Germinal center (tissue), 1 donor: Measurements from ENCODE around the gene SLC47A2.

Experiments
- DNase-seq: peaks from one replicate; pipeline ENCODE4 v3.0.0; 2012; ENCODE audit warnings: mixed read lengths, low spot score

SLC47A2 gene

DNA sequence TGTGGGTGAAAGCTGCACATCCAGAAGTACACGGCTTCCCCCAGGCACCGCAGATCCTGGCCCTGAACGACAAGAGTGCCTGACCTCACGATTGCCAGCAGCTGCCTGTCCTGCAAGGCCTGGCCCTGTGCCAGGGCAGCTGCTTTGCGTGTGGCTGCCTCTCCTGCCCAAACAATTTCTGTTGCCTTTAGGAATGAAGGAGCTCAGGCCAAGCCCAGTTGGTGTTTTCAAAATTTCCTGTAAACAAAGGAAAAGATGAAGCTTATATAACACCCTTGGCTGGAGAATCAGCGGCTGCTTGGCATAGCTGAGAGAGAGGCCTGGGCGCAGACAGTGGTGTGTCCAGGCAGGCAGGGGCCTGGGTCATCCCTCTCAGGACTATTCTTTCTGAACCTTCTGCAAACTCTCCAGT lies 11.7 kb upstream of the SLC47A2 start:
- DNase-seq = no peak

DNA sequence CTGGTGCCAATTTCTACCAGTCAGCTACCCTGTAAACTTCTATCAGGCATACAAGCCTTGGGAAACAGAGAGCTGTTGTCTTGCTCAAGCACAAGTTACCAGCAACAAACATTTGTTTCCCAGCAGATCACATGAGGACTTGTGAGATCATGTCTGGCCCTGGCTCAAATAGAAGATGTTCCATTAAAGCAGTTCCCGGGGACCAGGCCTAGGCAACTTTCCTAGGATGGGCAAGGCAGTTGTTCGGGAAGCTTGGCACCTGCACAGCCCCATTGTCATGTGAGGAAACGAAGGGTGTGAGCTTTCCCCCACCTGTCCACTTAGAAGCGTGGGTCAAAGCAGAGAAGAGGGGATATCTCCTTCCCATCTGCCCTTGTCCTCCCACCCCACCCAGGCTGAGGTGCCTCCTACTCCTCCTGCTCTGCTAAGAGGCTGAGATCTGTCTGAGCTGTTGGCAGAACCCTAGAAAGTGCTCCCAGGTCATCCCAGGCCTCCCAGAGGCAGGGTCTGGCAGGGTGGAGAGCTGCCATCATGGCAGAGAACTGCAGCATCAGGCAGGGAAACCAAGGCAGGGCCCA lies 11.2 kb upstream of the SLC47A2 start:
- DNase-seq = no peak

DNA sequence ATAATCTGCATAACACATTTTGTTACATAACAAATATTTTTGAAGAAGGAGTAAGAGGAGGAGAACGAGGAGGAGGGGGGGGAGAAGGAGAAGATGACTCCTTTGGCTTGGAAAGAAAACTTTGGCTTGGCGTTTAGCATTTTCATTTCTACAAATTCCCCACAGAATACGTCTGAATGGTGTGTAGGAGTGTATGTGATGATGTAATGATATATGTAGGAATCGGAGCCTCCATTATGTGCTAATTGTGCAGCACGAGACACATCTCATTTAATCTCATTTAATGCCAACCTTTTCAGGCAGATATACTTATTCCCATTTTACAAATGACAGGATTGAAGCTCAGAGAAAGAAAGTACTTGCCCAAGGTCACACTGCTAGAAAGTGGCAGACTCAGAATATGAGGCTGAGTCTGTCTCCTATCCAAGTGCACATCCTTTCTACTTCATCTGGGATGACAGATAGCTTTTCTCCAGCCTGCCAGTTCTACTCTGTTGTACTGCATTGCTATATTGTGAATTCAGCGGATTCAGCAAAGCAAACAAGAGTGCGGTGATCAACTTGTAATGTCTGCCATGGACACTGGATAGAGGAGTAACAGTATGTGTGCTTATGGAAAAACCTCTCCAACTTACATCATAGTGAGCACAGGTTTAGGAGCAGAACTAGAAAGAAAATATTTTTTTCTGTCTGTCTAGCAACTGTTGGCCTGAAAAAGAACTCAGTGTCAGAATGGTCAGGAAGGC lies 10.4 kb upstream of the SLC47A2 start:
- no peak for DNase-seq

DNA sequence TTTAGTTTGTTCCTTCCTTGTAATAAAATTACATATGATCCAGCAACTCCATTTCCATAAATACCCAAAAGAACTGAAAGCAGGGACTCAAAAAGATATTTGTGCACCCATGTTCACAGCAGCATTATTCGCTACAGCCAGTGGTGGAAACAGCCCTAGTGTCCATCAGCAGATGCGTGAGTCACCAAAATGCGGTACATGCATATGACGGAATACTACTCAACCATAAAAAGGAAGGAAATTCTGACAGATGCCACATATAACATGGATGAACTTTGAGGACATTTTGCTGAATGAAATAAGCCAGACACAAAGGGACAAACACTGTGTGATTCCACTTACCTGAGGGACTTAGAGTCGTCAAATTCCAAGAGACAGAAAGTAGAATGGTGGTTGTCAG lies 9.1 kb upstream of the SLC47A2 start:
- no peak for DNase-seq

DNA sequence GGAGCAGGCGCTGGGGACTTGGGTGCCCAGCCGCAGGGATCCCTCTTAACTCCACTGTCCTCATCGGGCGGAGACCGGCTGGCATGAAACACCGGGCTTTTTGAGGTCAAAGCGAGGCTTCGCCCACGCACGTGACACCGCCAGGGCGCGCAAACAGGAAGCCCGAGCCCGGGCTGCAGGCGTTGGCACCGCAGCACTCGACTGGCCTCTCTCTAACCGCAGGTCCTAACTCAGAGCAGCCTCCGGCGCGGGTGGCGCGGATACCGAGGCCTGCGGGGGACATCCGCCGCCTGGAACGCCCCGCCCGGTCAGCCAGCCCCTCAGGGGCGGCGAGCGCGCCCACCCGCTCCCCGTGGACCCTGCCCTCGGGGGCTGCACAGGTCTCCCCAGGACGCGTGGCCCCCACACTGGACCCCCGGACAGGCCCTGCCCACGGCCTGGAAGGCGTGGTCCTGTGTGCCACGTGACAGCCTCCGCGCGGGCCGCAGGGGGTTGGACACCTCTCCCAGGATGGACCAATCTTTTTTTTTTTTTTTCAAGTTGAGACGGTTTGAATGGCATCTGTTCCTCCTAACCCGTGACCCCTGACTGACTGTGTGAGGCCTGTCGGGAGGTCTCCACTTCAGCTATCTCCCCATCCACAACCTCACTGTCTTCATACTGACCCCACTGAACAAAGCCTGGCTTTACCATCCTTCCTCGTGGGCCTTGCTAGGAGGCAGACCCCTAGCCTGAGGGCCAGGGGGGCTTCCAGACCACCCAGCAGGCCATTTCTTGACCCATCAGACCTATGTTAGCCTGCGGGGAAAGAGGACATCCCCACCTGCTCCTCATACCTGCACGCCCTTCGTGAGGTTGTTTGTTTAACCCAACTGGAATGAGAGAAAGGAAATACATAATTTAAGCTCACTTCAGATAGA lies 8.4 kb upstream of the SLC47A2 start:
- peak; percentile 36 for DNase-seq

DNA sequence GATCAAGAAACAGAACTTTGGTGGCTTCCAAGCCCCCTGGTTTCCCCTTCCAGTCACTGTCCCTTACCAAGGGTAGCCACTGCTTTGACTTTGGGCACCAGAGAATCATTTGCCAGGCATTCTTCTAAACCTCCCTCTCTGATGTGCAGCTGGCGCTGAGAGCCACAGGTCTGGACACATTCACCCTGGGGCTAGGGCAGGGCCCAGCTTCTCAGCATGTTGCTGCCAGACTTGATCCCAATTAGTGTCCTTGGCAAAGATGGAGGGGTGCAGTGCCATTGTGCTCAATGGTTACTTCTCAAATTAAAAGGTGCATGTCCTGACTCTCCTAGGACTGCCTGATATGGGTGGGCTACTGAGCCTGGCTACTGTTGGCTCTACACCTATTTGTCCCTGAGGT lies 7.6 kb upstream of the SLC47A2 start:
- DNase-seq = no peak

DNA sequence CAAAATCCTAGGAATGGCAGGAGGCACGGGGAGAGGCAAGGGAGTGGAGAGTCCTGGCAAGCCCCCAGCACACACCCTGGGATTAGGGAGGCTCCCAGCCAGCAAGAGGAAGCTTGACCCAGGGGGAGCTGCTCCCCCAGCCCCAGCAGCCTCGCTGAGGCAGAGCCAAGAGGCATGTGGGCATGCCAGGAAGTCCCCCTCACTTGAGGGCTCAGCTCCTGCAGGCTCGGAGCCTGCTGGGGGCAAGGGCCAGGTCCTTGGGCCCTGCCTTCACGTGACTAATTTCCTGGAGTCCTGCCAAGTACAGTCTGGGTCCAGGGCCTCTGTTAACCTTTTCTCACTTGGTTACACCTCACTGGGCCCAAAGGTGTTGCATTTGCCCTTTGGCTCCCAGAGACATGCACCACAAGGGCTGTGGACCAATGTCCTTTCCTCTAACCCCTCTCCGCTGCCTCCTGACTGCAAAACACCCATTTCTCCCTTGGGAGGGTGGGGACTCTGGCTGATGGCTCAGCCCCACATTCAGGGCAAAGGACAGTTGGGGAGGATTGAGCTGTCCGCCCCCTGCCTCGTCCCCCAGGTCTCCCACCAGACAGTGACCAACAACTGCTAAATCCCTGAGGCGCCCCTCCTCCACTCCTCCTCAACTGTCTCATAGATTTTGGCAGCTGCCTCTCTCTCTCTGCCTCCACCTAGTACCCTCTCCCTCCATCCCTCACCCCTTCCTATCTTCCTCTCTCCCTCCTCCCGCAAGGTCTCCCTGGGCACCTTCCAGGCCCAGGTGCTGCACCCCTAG lies 4.4 kb upstream of the SLC47A2 start:
- DNase-seq = no peak

DNA sequence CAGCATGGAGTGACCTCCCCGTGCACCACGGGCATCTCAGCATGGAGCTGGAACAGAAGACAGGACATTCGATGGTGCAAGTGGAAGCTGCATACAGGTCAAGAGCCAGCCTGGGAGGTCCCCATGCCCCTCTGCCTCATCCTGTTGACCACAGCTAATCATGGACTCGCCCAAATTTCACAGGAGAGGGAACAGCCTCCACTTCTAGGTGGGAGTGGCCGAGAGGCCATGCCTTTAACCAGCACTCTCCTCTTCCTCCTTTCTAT lies 3.8 kb upstream of the SLC47A2 start:
- DNase-seq = no peak

DNA sequence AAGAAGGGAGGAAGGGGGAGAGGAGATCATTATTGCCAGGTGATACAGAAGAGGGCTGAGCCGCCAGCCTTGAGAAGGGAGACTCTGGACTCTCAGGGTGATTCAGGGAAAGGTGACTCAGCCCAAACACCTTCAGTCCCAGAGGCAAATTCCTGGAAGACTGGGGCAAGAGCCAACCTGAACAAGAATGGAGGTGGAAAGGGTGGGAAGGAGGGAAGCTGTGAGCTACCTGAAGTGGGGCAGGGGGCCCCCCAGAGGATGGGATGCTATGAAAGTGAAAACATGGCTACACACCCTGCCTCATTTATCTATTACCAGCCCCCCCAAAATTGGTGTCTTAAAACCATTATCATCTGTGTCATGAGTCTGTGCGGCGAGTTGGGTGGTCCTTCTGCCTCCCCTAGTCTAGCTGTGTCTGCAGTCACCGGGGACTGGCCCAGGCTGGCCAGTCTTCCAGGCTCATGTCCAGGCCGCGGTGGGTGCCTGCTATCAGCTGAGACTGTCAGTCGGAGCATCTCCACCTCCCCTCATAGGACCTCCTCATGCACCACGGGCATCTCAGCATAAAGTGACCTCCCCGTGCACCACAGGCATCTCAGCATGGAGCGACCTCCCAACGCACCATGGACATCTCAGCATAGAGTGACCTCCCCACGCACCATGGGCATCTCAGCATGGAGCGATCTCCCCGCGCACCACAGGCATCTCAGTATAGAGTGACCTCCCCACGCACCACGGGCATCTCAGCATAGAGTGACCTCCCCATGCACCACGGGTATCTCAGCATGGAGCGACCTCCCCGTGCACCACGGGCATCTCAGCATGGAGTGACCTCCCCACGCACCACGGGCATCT lies 3.2 kb upstream of the SLC47A2 start:
- no peak for DNase-seq

DNA sequence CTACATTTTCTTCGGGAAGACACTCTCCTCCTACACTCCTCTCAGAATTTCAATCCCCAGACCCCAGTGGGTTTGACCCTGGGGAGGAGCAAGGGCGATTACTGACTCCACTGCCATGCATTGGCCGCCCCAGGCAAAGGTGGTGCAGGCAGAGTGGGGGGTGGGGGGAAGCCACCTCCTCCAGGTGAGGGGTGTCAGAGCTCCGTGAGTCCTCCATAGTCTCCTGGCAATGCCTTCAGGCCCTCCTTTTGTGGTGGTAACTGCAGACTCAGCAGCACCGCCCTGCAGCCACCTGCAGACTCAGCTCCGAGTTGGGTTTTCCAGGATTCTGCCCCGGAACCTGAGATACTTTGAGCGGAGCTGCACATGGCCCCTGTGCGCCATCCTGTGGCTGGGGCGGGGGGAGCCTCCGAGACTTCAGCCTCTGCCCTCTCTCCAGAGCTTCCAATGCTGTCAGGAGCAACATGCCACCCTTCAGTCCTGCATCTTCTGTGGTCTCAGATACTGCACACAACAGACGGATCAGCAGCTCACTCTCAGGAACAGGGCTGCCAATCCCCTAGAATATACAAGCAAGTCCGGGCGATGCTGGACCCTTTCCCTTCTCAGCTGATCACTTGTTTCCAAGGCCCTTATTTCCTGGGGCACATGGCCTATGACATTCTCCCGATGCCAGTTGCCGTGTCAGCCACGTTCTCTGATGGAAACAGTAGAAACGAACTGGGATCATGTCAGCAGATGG lies 2.4 kb upstream of the SLC47A2 start:
- DNase-seq = no peak

DNA sequence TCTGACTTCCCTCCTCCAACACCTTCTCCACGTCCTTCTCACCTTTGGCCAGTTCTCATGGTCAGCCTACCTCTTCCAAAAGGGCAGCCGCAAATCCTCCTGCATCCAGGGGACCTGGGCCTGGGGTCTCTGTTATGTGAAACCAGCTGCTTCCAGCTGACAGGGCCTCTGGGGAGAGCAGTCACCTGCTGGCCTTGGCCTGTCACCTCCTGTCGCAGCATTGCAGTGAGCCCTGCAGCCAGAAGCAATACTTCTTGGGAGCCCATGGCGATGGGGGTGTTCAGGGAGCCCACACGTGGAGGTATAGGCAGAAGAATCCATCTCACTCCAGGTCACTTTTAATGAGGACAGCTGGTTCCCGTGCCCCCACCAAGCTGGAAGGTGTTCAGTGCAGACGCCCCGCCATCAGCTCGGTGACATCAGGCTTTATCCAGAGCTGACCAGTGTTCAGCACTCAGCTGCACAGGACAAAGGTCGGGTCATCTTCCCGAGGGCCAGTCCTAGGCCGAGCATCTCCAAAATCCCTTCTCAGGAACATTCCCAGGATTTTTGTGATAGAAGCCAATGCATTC lies 1.7 kb upstream of the SLC47A2 start:
- no peak for DNase-seq

DNA sequence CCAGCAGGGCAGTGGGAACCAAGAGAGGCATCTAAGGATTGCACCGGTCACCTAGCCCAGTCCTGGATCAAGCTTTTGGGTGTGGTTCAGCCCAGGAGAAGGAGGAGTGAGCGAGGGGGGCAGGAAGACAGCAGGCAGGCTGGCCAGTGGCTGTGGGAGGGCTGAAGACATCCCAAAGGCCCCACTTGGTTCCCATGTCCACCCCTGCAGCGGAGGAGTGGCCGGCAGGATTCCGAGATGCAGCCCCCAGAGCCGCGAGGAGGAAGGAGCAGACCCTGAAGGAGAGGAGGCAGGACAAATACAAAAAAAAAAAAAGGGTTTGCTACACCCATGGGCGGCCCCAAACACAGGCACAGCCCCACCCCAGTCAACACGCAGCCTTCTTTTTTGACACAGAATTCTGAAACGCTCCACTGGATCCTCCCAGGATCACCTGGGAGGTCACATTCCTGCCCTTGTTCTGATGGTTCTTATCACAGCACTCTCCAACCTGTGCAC lies 1.1 kb upstream of the SLC47A2 start:
- no peak for DNase-seq

DNA sequence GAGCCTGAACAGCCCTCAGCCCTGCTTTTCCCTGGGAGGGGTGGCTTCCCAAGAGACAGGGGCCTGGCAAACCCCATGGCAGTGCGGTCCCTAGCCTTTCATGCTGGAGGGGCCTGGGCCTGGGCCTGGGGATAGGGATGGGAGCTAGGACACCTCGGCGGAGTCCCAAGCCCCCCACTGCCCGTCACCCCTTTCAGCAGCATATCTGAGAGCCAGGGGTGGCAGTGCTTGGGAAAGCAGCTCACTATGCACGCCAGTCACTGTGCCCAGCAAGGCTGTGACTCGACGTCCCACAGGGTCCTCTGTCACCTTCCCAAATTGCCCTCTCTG lies 612 bp upstream of the SLC47A2 start:
- no peak for DNase-seq

DNA sequence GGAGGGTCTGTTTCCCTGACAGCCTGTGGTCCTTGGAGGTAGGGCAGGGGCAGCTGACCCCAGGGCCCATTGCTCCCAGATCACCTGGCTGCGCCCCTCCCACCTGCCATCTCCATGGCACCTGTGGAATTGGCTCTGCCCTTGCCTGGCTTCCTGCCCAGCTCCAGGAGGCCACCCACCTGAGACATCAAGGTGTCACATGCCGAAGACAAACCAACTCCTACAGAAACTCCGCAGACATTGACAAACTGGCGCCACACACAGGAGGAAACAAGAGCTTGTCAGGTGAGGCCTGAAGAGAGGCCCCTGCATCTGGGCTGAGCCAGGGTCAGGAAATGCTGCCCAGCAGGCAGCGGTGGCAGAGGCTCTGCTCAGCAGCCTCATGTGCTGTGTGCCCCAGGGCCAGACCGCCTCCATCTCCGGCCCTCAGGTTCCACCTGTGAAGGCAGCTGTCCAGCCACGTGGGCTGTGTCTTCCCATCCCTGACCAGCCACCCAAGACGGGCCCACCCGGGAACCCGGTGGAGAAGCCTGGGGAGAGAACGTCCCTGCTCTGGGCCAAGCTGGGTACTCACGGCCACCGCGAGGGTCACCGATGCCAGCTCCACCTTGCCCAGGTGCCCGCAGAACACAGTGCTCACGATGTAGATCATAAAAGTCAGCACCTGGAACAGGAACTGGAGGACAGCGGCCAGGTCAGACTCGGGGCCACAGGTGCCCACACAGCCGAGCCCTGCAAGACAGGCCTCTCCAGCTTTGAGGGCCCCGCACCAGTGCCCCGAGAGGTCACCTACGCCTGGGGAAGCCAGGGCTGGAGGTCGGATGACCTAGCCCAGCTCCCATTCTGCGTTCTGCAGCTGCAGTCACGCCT lies 1.6 kb downstream of the SLC47A2 start:
- no peak for DNase-seq

DNA sequence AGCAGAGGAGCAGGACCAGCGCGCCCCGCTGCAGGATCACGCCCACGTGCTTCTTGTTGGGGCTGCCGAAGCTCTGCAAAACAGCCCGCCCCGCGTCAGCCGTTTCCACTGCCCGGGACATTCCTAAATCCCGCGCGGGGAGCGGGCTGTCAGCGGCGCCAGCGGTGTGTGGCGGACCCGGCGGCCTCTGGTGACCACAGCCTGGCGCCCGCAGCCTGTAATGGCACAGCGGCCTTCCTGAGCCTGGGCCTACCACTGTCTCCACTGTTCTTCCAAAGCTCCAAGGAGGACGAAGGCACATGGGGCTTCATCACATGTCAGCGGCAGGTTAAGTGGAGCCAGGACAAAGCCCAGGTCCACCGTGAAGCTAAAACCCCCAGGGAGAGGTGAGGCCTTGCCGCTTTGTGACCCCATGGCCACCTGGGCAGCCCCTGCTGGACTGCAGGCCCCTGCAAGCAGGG lies 2.5 kb downstream of the SLC47A2 start:
- DNase-seq = no peak

DNA sequence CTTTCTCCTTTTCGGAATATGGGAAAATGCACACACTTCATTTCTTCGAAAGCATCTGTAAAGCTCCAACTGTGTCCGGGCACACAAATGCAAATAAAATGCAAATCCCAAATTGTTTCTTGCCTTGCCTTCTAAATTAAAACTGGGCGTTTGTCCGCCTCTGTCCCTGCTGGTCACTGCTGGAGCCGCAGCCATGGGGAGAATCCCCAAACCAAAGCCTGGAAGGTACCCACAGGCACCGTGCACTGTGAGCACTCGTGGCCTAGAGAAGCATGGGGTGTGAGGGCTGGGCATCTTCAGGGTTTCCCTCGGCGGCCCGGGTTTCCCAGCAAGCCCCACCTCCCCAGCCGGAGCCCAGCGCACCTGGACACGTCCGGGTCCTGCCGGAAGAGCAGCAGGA lies 2.9 kb downstream of the SLC47A2 start:
- no peak for DNase-seq

DNA sequence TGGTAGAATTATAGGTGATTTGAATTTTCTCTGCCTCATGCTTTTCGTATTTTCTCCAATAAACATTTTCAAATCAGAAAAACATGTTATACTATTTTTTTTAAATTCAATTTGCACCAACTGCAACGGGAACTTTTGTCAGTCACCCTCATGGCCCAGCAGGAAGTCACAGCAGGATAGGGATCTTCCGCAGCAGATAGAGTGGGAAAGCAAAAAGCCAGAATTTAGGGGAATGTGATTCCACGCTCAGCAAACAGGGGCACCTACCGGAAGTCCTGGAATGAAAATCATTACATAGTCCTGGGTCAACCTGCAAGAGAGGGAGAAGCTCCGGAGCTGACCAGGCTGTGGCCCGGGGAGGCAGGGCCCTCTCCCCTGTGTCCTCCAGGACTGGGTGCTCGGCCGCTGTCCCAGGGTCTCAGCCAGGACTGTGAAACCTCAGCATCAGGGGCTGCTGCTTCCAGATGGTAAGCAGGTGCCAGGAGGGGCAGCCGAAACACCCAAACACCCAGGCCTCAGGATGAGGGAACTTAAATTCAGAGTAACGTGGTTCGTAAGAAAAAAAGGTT lies 3.9 kb downstream of the SLC47A2 start:
- DNase-seq = no peak

DNA sequence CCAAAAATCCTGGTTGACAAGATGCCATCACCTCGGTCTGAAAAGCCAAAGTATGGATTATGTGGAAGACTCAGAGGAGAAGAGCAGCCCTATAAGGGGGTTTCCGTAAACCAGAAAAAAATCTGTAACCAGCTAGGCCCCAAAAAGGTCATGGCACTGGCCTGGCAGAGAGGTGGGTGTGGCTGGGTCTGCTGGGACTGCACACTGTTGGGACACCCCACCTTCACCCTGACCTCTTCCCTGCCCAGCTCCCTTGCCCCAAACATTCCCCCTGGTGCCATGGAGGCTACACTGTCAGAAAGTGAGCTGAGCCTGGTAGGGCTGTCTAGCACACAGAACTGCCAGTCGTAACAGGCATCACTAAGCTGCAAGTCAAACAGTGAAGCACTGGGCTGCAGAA lies 6.5 kb downstream of the SLC47A2 start:
- no peak for DNase-seq
